NB4 (cell line): ENCODE data around the gene PCDH12.

Experiments
- DNase-seq: peaks from one replicate; pipeline ENCODE4 v3.0.0; 2010; ENCODE audit warnings: low read depth
- H3K4me3 ChIP-seq: one replicate; pipeline ENCODE4 v1.5.1; 2011; ENCODE audit warnings: mild to moderate bottlenecking, low read depth, low read length, moderate library complexity
- MYC ChIP-seq: IDR thresholded peaks from 2 replicates; pipeline ENCODE4 v1.6.1; 2011; ENCODE audit warnings: low read depth, low read length
- POLR2A ChIP-seq: IDR thresholded peaks from 2 replicates; pipeline ENCODE4 v1.6.1; 2011; ENCODE audit warnings: mild to moderate bottlenecking; ENCODE audit not compliant: insufficient read length; ENCODE audit errors: extremely low read depth
- TF ChIP-seq, protein P1 (sequence below): IDR thresholded peaks from 2 replicates; pipeline ENCODE4 v1.6.1; 2011; ENCODE audit warnings: low read depth, low read length
- TF ChIP-seq, protein P2 (sequence below): IDR thresholded peaks from one replicate; pipeline ENCODE4 v1.5.1; 2012; ENCODE audit warnings: low read depth, low read length

Gene PCDH12

DNA sequence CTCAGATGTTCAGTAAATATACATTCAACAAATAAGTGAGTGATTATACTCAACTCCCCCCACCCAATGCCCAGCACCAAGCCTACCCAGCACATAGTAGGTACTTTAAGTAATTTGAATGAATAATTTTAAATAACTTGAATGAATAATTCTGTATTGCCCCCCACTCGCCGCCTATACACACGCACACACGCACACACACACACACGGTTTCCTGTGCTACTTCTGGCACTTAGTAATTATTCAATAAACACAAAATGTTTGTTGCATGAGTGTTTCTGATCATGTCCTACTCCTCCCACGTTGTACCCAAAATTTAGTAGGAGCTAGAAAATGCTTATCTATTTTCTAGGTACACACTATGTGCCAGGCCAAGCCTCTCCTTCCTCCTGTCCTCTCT, 16.2 kb downstream of the PCDH12 start:
- DNase-seq, result no peak
- H3K4me3 ChIP-seq, result no peak overlapping the region
- TF ChIP-seq MYC, result no peak
- TF ChIP-seq, protein P1, sequence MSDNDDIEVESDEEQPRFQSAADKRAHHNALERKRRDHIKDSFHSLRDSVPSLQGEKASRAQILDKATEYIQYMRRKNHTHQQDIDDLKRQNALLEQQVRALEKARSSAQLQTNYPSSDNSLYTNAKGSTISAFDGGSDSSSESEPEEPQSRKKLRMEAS, result no peak
- TF ChIP-seq POLR2A, result no peak
- TF ChIP-seq, protein P2, sequence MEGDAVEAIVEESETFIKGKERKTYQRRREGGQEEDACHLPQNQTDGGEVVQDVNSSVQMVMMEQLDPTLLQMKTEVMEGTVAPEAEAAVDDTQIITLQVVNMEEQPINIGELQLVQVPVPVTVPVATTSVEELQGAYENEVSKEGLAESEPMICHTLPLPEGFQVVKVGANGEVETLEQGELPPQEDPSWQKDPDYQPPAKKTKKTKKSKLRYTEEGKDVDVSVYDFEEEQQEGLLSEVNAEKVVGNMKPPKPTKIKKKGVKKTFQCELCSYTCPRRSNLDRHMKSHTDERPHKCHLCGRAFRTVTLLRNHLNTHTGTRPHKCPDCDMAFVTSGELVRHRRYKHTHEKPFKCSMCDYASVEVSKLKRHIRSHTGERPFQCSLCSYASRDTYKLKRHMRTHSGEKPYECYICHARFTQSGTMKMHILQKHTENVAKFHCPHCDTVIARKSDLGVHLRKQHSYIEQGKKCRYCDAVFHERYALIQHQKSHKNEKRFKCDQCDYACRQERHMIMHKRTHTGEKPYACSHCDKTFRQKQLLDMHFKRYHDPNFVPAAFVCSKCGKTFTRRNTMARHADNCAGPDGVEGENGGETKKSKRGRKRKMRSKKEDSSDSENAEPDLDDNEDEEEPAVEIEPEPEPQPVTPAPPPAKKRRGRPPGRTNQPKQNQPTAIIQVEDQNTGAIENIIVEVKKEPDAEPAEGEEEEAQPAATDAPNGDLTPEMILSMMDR, result no peak

DNA sequence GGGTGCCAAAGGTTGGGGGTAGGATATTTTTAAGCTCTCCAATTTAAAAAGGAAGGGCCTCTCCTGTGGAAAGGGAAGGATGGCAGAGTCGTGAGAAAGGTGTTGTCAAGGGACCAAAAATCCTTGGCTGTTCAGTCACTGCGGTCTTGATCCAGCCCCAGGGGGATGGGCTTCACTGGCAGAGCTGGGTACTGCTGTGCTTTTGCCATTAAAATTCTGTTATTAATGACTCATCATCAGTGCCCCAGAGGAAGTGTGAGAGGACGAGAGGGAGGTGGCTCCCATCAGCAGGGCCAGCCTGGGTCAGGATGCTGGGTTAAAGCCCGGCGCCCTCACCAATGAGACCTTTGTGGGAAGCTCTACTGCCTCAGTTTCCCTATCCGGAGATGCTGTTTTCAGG, 16.7 kb downstream of the PCDH12 start:
- no peak overlapping the region for H3K4me3 ChIP-seq
- no peak for TF ChIP-seq MYC
- no peak for TF ChIP-seq POLR2A
- TF ChIP-seq, protein P1, result no peak
- TF ChIP-seq, protein P2, result no peak
- peak; percentile 21 for DNase-seq

DNA sequence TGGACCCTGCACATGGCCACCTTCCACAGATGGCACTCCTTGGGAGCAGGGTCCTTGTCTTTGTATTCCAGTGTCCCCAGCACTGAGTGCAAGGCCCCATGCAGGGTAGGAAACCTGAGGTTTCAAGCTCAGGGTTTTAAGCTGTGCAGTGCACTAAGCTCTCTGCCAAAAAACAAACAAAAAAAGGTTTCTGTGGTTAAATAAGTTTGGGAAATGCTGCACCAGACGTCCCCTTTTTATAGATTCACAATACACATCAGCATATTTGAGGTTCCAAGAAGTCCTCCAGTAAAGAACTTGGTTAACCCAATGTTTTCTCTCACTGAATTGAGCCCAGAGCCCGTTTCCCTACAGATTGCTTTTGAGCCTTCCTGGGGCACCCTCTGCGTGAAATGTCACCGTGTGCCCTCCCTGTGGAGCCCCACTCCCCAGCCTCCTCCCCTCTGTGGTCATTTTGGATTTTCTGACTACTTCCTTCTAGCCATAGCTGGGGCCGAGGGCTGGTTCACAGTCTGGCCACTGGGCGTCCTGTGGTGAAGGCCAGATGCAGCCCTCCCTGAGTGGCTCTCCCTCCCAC, 17.2 kb downstream of the PCDH12 start:
- H3K4me3 ChIP-seq, result no peak overlapping the region
- no peak for TF ChIP-seq MYC
- TF ChIP-seq, protein P2, result peak; percentile 19
- DNase-seq, result peak; percentile 56

DNA sequence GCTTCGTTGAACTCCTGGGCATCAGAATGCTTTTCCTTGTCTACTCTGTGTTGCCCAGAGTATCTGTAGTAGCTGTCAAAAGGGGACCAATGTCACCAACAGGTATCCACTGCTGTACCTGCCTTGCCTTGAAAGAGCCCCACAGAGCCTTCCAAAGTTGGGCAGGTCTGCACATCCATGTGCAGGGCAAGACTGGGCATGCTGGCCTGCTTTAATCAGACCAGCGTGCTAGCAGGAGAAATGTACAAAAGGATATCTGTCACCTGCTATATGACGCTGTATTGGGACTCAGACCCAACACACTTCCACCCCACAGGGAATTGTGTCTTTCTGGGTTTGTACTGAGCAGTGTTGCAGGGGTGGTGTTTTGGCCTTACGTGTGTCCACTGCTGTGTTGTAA, 22.5 kb downstream of the PCDH12 start:
- no peak for DNase-seq
- no peak overlapping the region for H3K4me3 ChIP-seq
- TF ChIP-seq POLR2A, result no peak
- TF ChIP-seq, protein P2, result no peak

DNA sequence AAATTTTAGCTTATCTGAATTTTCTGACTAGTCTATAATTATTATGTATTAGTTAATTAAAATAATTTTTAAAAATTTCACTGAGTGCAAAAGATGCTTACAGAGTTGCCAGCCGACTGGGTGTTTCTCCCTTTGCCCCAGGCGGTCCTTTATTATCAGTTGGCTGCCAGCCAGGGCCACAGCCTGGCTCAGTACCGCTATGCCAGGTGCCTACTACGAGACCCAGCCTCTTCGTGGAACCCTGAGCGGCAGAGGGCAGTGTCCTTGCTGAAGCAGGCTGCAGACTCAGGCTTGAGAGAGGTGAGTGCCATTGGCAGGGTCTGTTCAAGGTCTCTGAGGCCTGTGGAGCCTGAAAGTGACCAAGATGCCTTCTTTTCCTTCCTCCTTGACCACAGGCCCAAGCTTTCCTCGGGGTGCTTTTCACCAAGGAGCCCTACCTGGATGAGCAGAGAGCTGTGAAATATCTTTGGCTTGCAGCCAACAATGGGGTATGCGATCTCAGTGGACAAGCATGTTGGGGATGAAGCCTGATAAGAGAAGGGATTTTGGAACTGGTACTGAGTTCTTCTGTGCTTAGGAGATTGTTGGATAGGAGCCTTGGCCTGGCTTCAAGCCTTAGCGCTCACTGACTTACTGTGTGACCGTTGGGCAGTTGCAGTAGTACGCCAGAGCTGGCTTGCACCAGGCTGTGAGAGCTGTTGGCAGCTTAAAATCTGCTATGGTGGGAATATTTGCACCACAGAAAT, 23.7 kb downstream of the PCDH12 start:
- DNase-seq, result no peak
- H3K4me3 ChIP-seq, result no peak overlapping the region
- TF ChIP-seq, protein P2, result no peak
- TF ChIP-seq MYC (no peak), POLR2A (no peak)
- TF ChIP-seq, protein P1, result no peak

DNA sequence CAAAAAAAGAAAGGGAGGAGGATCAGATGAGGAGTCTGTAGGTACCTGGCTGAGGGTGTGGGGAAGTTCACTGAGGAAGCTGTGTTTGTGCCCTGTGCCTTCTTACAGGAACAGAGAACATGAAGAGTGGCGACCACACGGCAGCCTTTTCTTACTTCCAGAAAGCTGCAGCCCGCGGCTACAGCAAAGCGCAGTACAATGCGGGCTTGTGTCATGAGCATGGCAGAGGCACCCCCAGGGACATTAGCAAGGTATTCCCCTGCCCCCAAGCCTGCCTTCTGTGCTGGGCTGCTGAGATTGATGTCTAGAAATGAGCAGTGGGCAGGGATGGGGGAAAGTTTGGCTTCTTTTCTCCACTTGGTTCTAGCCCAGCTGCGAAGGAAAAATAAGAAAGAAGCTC, 24.9 kb downstream of the PCDH12 start:
- no peak overlapping the region for H3K4me3 ChIP-seq
- TF ChIP-seq POLR2A (no peak), MYC (no peak)
- TF ChIP-seq, protein P2, result no peak
- TF ChIP-seq, protein P1, result no peak
- no peak for DNase-seq
